MG63 (cell line): ENCODE measurements around the gene EXOC7. TPM values are rescaled to one million over a fixed set of nuclear protein-coding genes. Genes with fewer than 3 reads are reported as not detected.

ENCODE experiments used
- DNase-seq: peaks from one replicate; pipeline ENCODE4 v3.0.0-alpha.2; 2020
- H3K27me3 ChIP-seq: fragments of 250-450 bp; sonication (Bioruptor Pico); 2 replicates; pipeline ENCODE4 v1.5.1; 2020; ENCODE audit warnings: mild to moderate bottlenecking, moderate library complexity
- H3K36me3 ChIP-seq: fragments of 250-450 bp; sonication (Bioruptor Pico); 2 replicates; pipeline ENCODE4 v1.5.1; 2020; ENCODE audit warnings: mild to moderate bottlenecking, moderate library complexity
- H3K4me3 ChIP-seq: fragments of 250-450 bp; sonication (Bioruptor Pico); 2 replicates; pipeline ENCODE4 v1.5.1; 2020; ENCODE audit warnings: mild to moderate bottlenecking, moderate library complexity
- H3K9me3 ChIP-seq: fragments of 250-450 bp; sonication (Bioruptor Pico); 2 replicates; pipeline ENCODE4 v1.5.1; 2020; ENCODE audit warnings: mild to moderate bottlenecking, moderate library complexity
- total RNA-seq: library from RNA; depleted of rRNA; stranded (reverse); fragments of >200 nt; shearing (Covaris generic); gene quantifications from 2 replicates; pipeline ENCODE4 v1.2.3, GENCODE V29; 2014; ENCODE audit warnings: low replicate concordance

EXOC7 gene
- total RNA-seq, 1 experiment from 2014 or later, result 81.8 TPM

DNA sequence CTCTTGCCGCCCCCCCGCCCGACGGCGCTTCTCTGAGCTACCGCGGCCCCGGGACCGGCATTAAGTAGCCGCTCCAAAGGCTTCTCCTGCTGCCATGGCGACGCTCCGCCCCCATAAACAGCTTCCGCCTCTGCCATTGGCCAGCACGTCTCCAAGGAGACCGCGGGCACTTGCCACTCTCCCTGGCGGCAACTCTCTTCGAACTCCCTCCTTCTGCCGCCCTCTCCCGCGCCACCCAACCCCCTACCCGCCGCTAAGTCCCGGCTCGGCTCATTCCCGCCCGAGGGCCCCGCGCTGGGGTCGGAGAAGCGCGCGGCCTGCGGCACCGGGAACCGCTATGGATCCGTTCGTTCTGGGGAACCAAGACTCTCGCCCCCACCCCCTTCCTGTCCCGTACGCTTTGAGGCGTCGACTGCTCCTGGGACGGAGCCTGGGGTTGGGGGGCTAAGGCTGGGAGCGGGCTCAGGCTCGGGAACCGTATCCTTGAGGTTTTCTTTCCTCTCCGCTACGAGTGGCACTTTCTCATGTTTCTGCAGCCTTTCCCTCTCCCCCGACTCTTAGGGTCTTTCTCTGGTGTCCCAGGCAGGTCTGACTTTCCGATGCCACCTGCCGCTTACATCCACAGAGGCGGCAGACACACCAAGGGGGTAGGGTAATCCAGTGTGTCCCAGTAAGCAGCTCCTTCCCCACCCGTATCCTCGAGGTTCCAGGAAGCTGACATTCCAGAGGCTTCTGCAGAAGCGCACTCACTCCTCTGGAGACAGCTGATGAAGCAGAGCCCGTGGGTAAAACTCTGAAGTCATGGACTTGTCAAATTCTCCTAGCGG lies 37.8 kb upstream of the EXOC7 start, which contains the start of gene FOXJ1:
Gene FOXJ1 (minus strand): TSS at position 34 of the 827 bp plus-strand sequence. CDS start 850 bp downstream, outside the sequence.
- Histone ChIP-seq H3K27me3 (peaks cover 5% of the 10 kb centered on the region; the same call in 1 of the 2 replicates), H3K4me3 (peak within 1 kb of the TSS; percentile 38), H3K9me3 (no peaks in the 10 kb centered on the region)

DNA sequence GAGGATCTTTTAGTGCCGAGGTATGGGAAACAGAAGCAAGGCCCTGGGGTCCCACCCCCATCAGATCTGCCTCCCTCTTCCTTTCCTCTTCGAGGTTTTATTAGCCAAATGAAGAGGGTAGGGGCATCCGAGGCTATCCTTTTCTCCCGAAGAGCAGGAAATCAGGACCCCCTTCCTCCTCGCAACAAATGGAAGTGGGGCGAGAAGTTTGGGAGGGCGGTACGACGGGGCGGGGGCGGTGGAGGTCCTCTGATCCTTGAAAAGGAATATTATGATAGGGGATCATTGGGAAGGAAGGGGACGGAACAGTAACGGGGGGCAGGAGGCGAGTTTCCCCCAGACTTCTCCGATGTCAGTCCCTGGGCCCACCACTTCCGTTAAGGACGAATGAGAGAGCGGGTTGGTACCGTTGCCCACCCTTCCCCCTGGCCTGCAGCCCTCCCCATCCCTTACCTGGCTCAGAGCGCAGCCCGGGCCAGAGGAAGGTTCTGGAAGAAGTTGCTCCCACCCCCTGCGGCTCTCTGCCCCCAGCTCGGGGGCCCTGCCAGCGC lies 37.1 kb upstream of the EXOC7 start:
- Histone ChIP-seq H3K4me3 (peak overlapping the region; percentile 38), H3K36me3 (no peaks in the 10 kb centered on the region), H3K9me3 (no peaks in the 10 kb centered on the region), H3K27me3 (peaks cover 5% of the 10 kb centered on the region; the same call in 1 of the 2 replicates)
- DNase-seq, result no peak

More for the DNA sequence above, 37.8 kb upstream of the EXOC7 start, which contains the start of gene FOXJ1:
- peak; percentile 85 for DNase-seq
- H3K36me3 ChIP-seq, result no peaks in the 10 kb centered on the region

DNA sequence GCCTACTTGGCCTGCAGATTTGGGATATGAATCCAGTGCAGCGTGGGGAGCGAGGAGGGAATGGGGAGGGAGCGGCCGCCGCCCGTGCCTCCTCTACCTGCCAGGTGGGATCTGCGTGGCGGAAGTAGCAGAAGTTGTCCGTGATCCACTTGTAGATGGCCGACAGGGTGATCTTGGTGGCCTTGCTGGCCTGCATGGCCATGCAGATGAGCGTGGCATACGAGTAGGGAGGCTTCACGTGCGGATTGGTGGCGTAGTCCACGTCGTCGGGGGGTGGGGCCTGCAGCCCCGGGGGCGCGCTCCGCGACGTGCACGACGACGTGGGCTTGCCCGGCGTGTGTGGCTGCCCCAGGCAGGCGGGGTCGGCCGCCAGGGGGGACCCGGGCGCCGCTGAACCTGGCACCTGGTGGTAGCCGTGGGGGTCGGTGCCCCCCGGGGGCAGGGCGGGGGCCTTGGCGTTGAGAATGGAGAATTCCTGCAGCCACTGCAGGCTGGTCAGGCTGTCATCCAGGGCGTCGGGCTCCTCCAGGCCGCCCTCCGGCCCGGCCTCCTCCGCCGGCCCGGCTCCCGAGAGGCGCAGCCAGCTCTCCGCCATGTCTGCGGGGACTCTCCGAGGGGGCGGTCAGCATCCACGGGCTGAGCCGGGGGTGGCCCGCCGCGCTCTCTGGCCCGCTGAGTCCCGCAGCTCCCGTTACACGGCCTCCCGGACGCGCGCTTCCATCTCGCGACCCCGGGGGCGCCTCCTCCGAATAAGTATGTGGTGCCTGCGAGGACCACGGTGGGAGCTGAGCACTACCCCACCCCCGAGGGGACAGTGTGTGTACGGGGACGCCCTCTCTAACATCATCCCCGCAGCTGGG lies 36.4 kb upstream of the EXOC7 start:
- peaks cover 5% of the 10 kb centered on the region; the same call in 1 of the 2 replicates for H3K27me3 ChIP-seq
- H3K4me3 ChIP-seq, result no peak overlapping the region
- H3K36me3 ChIP-seq, result no peaks in the 10 kb centered on the region
- no peak for DNase-seq
- H3K9me3 ChIP-seq, result no peaks in the 10 kb centered on the region

DNA sequence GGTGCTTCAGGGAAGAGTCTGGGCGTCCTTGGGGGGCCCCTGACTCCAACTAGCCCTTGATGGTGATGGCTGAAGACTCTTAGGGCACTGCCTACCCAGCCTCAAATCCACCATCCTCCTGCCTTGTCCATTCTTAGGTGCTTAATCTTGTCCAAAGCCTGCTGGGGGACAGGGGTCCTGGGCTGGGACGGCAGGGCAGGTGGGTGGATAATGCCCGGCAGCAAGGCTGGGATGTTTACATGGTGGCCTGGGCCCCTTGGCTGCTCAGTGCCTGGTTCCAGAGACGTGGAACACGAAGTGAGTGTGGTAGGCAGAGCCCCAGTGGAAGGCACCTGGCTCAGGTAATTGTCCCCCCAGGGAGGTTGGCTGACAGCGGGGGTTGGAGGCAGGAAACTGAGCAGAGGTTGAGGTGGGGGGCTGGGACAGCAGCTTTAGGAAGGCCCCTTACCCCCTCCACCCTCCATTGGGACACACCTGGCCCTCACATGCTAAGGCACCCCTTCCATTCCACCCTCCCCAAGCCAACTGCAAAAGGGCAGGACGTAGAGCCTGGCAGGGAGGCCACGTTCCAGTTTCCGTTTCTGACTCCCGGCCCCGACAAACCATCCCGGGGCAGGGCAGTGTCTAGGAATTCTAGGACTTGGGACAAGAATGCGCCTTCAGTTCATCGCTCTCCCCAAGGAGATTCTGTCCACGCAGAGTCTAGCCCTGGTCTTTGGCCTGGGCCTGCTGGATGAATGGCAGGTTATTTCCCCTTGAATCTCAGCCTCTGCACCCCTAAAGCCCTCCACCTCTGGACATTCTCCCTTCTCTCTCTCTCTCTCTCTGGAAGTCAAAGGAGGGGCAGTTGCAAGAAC lies 35.5 kb upstream of the EXOC7 start:
- H3K36me3 ChIP-seq, result no peaks in the 10 kb centered on the region
- no peak for DNase-seq
- no peak overlapping the region for H3K4me3 ChIP-seq
- H3K27me3 ChIP-seq, result peaks cover 5% of the 10 kb centered on the region; the same call in 1 of the 2 replicates
- H3K9me3 ChIP-seq, result no peaks in the 10 kb centered on the region

DNA sequence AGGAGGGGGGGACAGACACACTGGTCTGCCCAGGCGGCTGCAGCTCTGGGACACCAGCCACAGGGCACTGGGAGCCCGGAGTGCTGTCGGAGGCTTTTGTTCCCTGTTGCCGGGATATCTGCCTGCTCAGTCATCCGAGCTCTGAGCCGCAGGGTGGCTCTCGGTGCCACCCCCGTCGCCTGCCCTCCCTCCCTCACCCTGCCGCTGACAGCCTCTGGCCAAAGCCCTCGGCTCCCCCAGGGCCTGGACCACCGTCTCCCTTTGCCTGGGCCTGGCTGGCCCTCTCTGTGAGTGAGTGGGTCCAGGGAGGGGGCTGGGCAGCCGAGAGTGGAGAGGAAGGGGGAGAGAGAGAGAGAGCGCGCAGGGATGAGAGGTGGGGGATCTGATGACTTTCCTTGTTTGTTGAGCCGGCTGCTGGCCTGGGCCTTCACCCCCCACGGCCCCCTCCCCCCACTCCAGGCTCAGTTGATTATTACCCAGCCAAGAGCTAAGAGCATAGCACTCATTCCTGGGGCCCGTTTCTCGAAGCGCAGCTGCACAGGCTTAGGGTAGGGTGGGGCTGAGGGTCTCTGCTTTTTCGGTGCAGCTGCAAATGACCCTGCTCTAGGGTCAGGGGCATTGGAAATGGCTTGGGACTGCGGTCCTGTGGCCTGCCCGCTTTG lies 34.8 kb upstream of the EXOC7 start:
- Histone ChIP-seq H3K36me3 (no peaks in the 10 kb centered on the region), H3K9me3 (no peaks in the 10 kb centered on the region), H3K4me3 (no peak overlapping the region), H3K27me3 (peaks cover 5% of the 10 kb centered on the region; the same call in 1 of the 2 replicates)
- DNase-seq, result no peak

DNA sequence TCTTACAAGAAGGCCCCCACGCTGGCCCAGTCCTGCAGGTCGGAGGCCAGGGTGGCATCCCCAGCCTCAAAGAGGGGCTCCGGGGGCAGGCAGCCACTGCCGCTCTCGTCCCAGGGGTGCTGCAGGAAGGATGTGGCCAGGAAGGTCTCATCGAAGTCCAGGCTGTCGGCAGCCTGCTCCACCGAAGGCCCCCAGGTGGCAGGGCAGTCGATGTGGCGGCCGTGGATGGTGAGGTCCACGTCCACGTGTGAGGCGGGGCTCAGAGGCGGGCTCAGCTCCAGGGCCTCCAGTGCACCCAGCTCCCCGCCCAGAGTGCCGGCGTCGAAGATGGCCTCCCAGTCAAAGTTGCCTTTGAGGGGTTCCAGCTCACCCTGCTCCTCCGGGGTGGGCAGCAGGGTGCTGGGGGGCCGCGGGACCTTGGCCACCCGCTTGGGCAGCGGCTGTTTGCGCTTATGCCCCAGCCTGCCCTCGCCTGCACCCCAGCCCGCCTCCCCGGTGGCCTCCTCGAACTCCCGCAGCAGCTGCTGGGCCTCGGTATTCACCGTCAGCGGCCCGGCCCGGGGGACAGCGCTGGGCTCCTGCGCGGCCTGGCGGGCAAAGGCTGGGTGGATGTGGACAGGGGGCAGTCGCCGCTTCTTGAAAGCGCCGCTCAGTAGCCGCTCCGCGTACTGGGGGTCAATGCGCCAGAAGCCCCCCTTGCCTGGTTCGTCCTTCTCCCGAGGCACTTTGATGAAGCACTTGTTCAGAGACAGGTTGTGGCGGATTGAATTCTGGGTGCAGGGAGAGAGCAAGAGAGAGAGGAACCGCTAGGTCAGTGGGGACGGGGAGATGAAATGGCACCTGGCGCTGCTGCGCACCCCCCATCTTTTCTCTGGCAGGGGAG lies 34.0 kb upstream of the EXOC7 start:
- no peak overlapping the region for H3K4me3 ChIP-seq
- no peaks in the 10 kb centered on the region for H3K9me3 ChIP-seq
- no peaks in the 10 kb centered on the region for H3K36me3 ChIP-seq
- DNase-seq, result no peak
- peaks cover 5% of the 10 kb centered on the region; the same call in 1 of the 2 replicates for H3K27me3 ChIP-seq

DNA sequence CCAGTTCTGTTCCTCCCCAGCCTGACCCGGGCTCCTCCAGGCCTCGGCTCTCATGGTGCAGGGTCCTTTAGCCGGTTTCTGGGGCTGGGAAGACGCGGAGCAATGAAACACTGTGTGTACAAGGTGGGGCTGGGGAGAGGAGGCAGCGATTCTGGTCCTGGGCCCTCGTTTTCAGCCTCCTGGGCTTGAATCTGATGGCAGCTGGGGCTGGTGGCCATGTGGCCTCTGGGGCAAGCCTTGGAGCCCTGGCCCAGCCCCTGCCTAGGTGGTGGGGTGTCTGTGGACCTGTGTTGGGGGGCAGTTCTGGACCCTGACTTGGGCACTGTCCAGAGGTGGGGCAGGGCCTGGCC lies 33.4 kb upstream of the EXOC7 start:
- Histone ChIP-seq H3K9me3 (no peaks in the 10 kb centered on the region), H3K4me3 (no peak overlapping the region), H3K27me3 (peaks cover 5% of the 10 kb centered on the region; the same call in 1 of the 2 replicates), H3K36me3 (no peaks in the 10 kb centered on the region)
- DNase-seq, result no peak

DNA sequence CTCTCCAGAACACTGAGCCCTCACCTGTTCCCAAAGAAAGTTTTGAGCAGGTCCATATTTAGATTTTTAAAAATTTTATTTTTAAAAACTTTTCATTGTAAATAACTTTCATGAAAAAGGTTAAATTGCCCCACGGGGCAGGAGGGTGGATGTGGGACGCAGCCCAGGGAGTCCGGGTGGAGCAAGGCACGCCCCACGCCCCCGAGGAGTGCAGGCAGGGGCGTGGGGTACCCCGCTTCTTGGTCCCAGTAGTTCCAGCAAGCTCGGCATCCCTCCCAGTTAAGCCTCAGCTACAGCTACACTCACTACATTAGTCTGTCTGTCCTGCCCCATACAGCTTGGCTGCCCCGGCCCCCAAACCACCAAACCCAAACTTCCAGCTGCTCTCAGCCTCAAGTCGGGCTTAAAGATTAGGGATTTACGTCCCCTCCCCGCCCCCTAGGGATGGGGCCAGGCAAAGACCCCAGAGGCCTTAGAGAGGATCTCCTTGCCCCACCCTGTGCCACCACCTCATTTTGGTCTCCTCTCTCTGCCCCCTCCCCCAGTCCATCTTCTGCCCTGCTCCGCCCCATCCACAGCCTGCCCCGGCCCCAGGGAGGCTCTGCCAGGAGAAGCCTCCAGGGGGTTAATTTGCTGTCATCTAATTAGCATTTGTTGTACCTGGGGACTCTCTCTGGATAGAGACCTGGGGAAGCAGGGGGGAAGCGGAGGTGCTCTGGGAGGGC lies 32.9 kb upstream of the EXOC7 start:
- Histone ChIP-seq H3K36me3 (no peaks in the 10 kb centered on the region), H3K27me3 (peaks cover 2% of the 10 kb centered on the region; the same call in 1 of the 2 replicates), H3K4me3 (no peak overlapping the region)

DNA sequence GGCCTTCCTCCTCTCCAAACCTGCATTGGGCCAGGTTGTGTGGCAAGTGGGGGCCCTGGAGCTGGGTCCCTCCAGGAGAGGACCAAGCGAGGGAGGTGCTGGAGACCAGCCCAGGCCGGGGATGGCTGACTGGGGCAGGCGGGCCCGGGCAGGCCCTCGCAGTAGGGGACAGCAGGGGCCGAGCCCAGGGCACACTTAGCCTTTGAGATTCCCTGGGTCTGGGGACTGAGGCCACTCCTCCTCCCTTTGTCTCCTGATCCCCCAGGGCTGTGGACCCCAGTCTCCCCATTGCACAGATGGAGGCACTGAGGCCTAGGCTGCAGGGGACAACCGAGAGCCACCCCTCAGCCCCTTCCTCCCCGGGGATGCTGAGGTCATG lies 32.2 kb upstream of the EXOC7 start:
- Histone ChIP-seq H3K4me3 (no peak overlapping the region), H3K27me3 (no peaks in the 10 kb centered on the region), H3K9me3 (no peaks in the 10 kb centered on the region), H3K36me3 (no peaks in the 10 kb centered on the region)
- DNase-seq, result no peak

More for the DNA sequence above, 32.9 kb upstream of the EXOC7 start:
- DNase-seq, result no peak
- H3K9me3 ChIP-seq, result no peaks in the 10 kb centered on the region

DNA sequence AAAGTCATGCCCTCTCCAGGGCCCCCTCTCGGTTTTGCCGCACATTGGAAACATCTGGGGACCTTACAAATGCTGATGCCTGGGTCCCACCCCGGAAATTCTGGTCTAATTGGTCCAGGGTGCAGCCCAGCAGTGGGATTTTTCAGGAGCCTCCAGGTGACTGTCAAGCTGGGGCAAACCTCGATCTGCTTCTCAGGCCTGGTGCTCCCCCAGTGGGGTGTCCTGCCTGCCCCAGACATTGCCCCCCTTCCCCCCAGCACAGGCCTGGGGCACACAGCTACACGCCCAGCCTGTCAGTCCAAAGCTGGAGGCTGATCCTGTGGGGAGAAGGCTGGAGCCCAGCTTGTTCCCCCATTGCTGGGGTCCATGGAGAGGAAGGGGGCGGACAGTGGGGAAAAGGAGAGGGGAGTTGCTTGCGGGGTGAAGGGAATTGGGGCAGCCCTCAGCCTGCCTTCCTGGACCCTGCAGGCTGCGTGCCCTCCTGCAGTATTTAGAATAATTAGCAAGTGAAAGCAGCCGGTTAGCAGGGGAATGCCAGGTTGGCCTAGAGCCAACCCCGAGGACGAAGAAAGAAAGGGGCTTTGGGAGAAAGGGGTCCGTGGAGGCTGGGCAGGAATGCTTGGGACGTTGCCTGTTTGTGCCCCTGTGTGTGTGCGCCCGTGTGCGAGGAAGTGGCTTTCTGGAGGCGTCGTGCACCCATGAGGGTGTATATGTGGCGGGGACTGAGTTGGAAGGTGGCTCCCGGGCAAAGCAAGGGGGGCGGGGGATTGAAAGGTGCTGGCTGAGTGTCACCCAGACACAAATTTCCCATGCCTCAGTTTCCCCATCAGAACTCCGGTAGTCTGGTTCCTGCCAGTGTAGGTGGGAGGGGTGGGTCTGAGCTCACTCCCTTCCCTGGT lies 31.6 kb upstream of the EXOC7 start:
- Histone ChIP-seq H3K4me3 (no peak overlapping the region), H3K9me3 (no peaks in the 10 kb centered on the region), H3K27me3 (no peaks in the 10 kb centered on the region), H3K36me3 (no peaks in the 10 kb centered on the region)
- DNase-seq, result no peak

DNA sequence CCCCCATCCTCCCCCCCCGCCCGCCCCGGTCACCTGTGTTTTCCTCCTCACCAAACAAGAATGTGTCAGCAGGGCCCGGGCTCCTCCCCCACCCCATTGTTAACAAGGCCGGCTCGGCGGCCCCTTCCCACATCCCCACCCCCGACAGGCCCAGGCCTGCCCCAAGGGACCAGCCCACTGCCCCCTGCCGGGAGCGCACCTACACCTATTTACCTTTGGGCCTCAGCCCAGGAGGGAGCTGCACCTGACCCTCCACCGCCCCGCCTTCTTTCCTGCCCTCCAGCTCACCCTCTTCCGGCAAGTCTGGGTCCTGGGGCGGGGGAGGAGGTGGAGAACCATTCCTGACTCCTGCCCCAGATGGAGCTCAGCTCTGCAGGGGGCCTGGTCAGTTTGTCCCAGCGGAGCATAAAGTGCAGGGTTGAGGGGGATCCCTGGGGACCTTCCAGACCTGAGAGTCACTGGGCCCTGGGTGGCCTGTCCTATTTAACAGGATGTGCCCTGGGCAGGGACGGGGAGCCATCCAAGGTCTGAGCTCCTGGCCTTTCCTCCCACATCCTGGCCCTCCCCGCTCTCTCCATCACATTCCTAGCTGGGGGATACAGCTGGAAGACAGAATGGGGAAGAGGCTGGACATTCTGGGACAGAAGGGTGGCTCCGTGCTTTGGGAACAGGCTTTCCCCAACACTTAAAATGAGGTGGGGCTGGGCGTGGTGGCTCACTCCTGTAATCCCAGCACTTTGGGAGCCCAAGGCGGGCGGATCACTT lies 29.2 kb upstream of the EXOC7 start:
- no peaks in the 10 kb centered on the region for H3K9me3 ChIP-seq
- H3K27me3 ChIP-seq, result no peaks in the 10 kb centered on the region
- no peak overlapping the region for H3K4me3 ChIP-seq
- no peaks in the 10 kb centered on the region for H3K36me3 ChIP-seq
- no peak for DNase-seq

DNA sequence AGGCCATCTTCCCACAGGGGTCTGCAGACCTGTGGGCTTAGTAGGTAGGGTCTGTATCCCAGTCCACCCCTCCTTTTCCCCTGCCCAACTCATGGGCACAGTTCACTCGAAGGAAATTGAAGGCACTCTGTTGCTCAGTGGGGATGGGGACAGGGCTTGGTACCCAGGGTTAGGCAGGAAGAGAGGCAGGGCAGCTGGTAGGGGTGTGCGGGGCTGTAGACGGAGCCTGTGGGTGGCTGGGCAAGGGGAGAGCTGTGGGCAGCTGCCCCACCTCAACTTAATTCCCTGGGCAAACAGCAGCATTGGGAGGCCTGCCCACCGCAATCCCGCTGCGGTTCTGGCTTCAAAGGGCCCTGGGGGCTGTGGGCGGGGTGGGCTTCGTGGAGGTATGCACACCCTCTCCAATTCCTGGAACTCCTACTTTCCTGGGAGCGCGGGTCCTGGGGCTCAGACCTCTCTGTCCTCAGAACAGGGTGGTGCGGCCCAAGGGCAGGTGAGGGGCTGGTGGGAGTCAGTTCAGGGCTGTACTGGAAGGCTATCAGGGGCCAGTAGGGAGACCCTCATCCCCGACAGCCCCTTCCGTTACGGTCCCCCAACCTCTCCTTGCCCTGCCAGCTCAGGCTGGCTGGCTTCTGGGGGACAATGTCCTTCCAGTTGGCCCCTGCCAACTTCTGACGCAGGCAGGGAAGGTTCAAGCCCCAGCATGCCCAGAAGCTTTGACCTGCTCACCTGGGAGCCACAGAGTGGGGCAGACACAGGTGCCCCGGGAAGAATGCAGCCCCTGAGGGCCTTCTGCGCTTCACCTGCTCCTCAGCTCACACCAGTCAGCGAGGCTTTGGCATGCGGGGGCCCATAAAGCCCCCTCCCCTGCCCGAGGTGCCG lies 28.3 kb upstream of the EXOC7 start:
- H3K36me3 ChIP-seq, result no peaks in the 10 kb centered on the region
- no peaks in the 10 kb centered on the region for H3K9me3 ChIP-seq
- H3K27me3 ChIP-seq, result no peaks in the 10 kb centered on the region
- no peak for DNase-seq
- H3K4me3 ChIP-seq, result no peak overlapping the region
